Measurements from ENCODE around the gene COQ3.

COQ3 gene

GRCh38 chr6:99354983-99355382 is 39.0 kb downstream of the COQ3 start:
- ATAC-seq = no peak
- TF ChIP-seq ESRRG (CRISPR knock-in tag; IDR thresholded peaks at IDR 0.05) (no peak), ZNF8 (CRISPR knock-in tag; IDR thresholded peaks at IDR 0.05) (no peak), ARNTL (CRISPR knock-in tag; IDR thresholded peaks at IDR 0.05; ENCODE audit: borderline replicate concordance, low read depth) (no peak), TOX (CRISPR knock-in tag; IDR thresholded peaks at IDR 0.05; ENCODE audit: borderline replicate concordance) (no peak), POU6F1 (CRISPR knock-in tag; IDR thresholded peaks at IDR 0.05; ENCODE audit: borderline replicate concordance, low read depth) (no peak)

GRCh38 chr6:99353126-99353525 is 40.9 kb downstream of the COQ3 start:
- no peak for ATAC-seq
- TF ChIP-seq ESRRG (CRISPR knock-in tag; IDR thresholded peaks at IDR 0.05) (no peak), ZNF565 (CRISPR knock-in tag; conservative IDR thresholded peaks at IDR 0.05; ENCODE audit: low read depth) (no peak), OSR1 (CRISPR knock-in tag; IDR thresholded peaks at IDR 0.05) (no peak), ARNTL (CRISPR knock-in tag; IDR thresholded peaks at IDR 0.05; ENCODE audit: borderline replicate concordance, low read depth) (no peak), ZNF8 (CRISPR knock-in tag; IDR thresholded peaks at IDR 0.05) (no peak), CSDC2 (CRISPR knock-in tag; IDR thresholded peaks at IDR 0.05) (no peak), SNAI2 (CRISPR knock-in tag; IDR thresholded peaks at IDR 0.05) (no peak), RARB (CRISPR knock-in tag; IDR thresholded peaks at IDR 0.05) (no peak), TCF4 (CRISPR knock-in tag; IDR thresholded peaks at IDR 0.05; ENCODE audit: borderline replicate concordance) (no peak)

- TF ChIP-seq TCF4 (CRISPR knock-in tag; IDR thresholded peaks at IDR 0.05; ENCODE audit: borderline replicate concordance) (no peak), ESRRG (CRISPR knock-in tag; IDR thresholded peaks at IDR 0.05) (no peak), ZNF70 (CRISPR knock-in tag; IDR thresholded peaks at IDR 0.05) (no peak), ZFP30 (CRISPR knock-in tag; IDR thresholded peaks at IDR 0.05) (no peak), ZNF8 (CRISPR knock-in tag; IDR thresholded peaks at IDR 0.05) (no peak), BACH2 (CRISPR knock-in tag; IDR thresholded peaks at IDR 0.05; ENCODE audit: borderline replicate concordance) (no peak), TOX (CRISPR knock-in tag; IDR thresholded peaks at IDR 0.05; ENCODE audit: borderline replicate concordance) (no peak), PPARA (CRISPR knock-in tag; IDR thresholded peaks at IDR 0.05; ENCODE audit: borderline replicate concordance) (no peak), ARNTL (CRISPR knock-in tag; IDR thresholded peaks at IDR 0.05; ENCODE audit: borderline replicate concordance, low read depth) (no peak), SNAI2 (CRISPR knock-in tag; IDR thresholded peaks at IDR 0.05) (no peak), ISL1 (CRISPR knock-in tag; IDR thresholded peaks at IDR 0.05) (no peak), CSRNP3 (CRISPR knock-in tag; IDR thresholded peaks at IDR 0.05) (no peak), ZC3H10 (CRISPR knock-in tag; IDR thresholded peaks at IDR 0.05) (no peak)
- no peak for ATAC-seq
Measured at GRCh38 chr6:99350573-99350972, 43.4 kb downstream of the COQ3 start.

- no peak for TF ChIP-seq ZC3H10 (CRISPR knock-in tag; IDR thresholded peaks at IDR 0.05)
- TF ChIP-seq OSR1 (CRISPR knock-in tag; IDR thresholded peaks at IDR 0.05) = no peak
- TF ChIP-seq ZNF8 (CRISPR knock-in tag; IDR thresholded peaks at IDR 0.05) = no peak
- no peak for TF ChIP-seq CSDC2 (CRISPR knock-in tag; IDR thresholded peaks at IDR 0.05)
- TF ChIP-seq ZFP30 (CRISPR knock-in tag; IDR thresholded peaks at IDR 0.05) = no peak
- no peak for TF ChIP-seq ZNF565 (CRISPR knock-in tag; conservative IDR thresholded peaks at IDR 0.05; ENCODE audit: low read depth)
- TF ChIP-seq POU6F1 (CRISPR knock-in tag; IDR thresholded peaks at IDR 0.05; ENCODE audit: borderline replicate concordance, low read depth) = no peak
- TF ChIP-seq ZFP3 (CRISPR knock-in tag; IDR thresholded peaks at IDR 0.05) = no peak
- no peak for TF ChIP-seq BACH2 (CRISPR knock-in tag; IDR thresholded peaks at IDR 0.05; ENCODE audit: borderline replicate concordance)
- TF ChIP-seq PATZ1 (CRISPR knock-in tag; IDR thresholded peaks at IDR 0.05; ENCODE audit: borderline replicate concordance) = no peak
- TF ChIP-seq SNAI2 (CRISPR knock-in tag; IDR thresholded peaks at IDR 0.05) = no peak
- TF ChIP-seq PPARA (CRISPR knock-in tag; IDR thresholded peaks at IDR 0.05; ENCODE audit: borderline replicate concordance) = no peak
- no peak for TF ChIP-seq CSRNP3 (CRISPR knock-in tag; IDR thresholded peaks at IDR 0.05)
- TF ChIP-seq TSHZ2 (CRISPR knock-in tag; IDR thresholded peaks at IDR 0.05) = no peak
- ATAC-seq = peak; percentile 69
Measured at GRCh38 chr6:99349171-99350141, 44.5 kb downstream of the COQ3 start, which contains the start of gene FAXC. Gene FAXC, minus strand, starts transcription at chr6:99349674. Its CDS starts 302 bp downstream, at chr6:99349372.
